CD14-positive monocyte (primary cell): ENCODE results near the gene GOLGA7B. TPM values are rescaled to one million over a fixed set of nuclear protein-coding genes. Genes with fewer than 3 reads are reported as not detected.

Experiments
- DNase-seq, 3 donors: peaks; one replicate each; pipeline ENCODE4 v3.0.0-alpha.2; 2011 to 2022
- H2AFZ ChIP-seq: 2 replicates; pipeline ENCODE4 v1.6.0; 2012; ENCODE audit warnings: mild to moderate bottlenecking, low read depth, low read length, inconsistent platforms; ENCODE audit not compliant: insufficient read depth, poor library complexity, severe bottlenecking
- H3K27ac ChIP-seq, 2 donors: 1 replicate in 1 of 2; 2 replicates in 1 of 2; pipeline ENCODE4 v1.5.1; 2012 to 2013; ENCODE audit warnings: low read length in 2 of 2, control low read depth in 1 of 2, inconsistent platforms in 1 of 2, low read depth in 1 of 2, mild to moderate bottlenecking in 1 of 2
- H3K27me3 ChIP-seq, 2 donors: one replicate each; pipeline versions ENCODE4 v1.6.0 to v1.6.1; 2011 to 2013; ENCODE audit warnings: low read length in 2 of 2; ENCODE audit not compliant: control insufficient read depth in 2 of 2, insufficient read depth in 2 of 2
- H3K36me3 ChIP-seq, 2 donors: replicated peaks in 1 of 2; 1 replicate in 1 of 2; 2 replicates in 1 of 2; pipeline versions ENCODE4 v1.5.1 to v1.6.1; 2012 to 2013; ENCODE audit warnings: low read length in 2 of 2, control low read depth in 1 of 2, inconsistent platforms in 1 of 2, mild to moderate bottlenecking in 1 of 2; ENCODE audit not compliant: insufficient read depth in 2 of 2, control insufficient read depth in 1 of 2
- H3K4me1 ChIP-seq, 2 donors: 1 replicate in 1 of 2; 2 replicates in 1 of 2; pipeline versions ENCODE4 v1.5.1 to v1.6.1; 2012 to 2013; ENCODE audit warnings: low read length in 2 of 2, control low read depth in 1 of 2, inconsistent platforms in 1 of 2, mild to moderate bottlenecking in 1 of 2, moderate library complexity in 1 of 2; ENCODE audit not compliant: insufficient read depth in 2 of 2, control insufficient read depth in 1 of 2
- H3K4me2 ChIP-seq: replicated peaks from 2 replicates; pipeline ENCODE3; 2012; ENCODE audit warnings: low read length, moderate library complexity, mild to moderate bottlenecking; ENCODE audit not compliant: poor library complexity, severe bottlenecking; ENCODE audit errors: extremely low read depth
- H3K4me3 ChIP-seq, 3 experiments: fragments of 200-600 bp in 1 of 3; sonication (generic) in 1 of 3; replicated peaks in 1 of 3; 1 replicate in 2 of 3; 2 replicates in 1 of 3; pipeline ENCODE4 v1.5.1; 2011 to 2013; ENCODE audit warnings: low read length in 3 of 3, mild to moderate bottlenecking in 3 of 3, control low read depth in 2 of 3, low read depth in 2 of 3, inconsistent platforms in 1 of 3, moderate library complexity in 1 of 3
- H3K79me2 ChIP-seq: 2 replicates; pipeline ENCODE4 v1.6.0; 2012; ENCODE audit warnings: mild to moderate bottlenecking, control low read depth, inconsistent platforms, low read length, moderate library complexity; ENCODE audit not compliant: insufficient read depth
- H3K9ac ChIP-seq: 2 replicates; pipeline ENCODE4 v1.6.0; 2017; ENCODE audit warnings: low read length, mild to moderate bottlenecking; ENCODE audit not compliant: insufficient read depth, poor library complexity, severe bottlenecking
- H3K9me3 ChIP-seq, 2 donors: replicated peaks in 1 of 2; 1 replicate in 1 of 2; 2 replicates in 1 of 2; pipeline versions ENCODE4 v1.5.1 to v1.6.1; 2012 to 2013; ENCODE audit warnings: low read length in 2 of 2, control low read depth in 1 of 2; ENCODE audit not compliant: control insufficient read depth in 1 of 2, insufficient read depth in 1 of 2
- H4K20me1 ChIP-seq: 2 replicates; pipeline ENCODE4 v1.6.0; 2012; ENCODE audit warnings: mild to moderate bottlenecking, low read length, control low read depth, moderate library complexity; ENCODE audit not compliant: insufficient read depth
- H3K27ac Mint-ChIP-seq, 7 donors: one replicate each; pipeline ENCODE4 v1.8.0; 2020; ENCODE audit warnings: mild to moderate bottlenecking in 7 of 7, mixed read lengths in 7 of 7, moderate library complexity in 6 of 7, inconsistent platforms in 2 of 7
- H3K27me3 Mint-ChIP-seq, 3 donors: one replicate each; pipeline ENCODE4 v1.8.0; 2021 to 2022; ENCODE audit warnings: low read depth in 3 of 3, mild to moderate bottlenecking in 3 of 3, mixed read lengths in 3 of 3, moderate library complexity in 3 of 3, inconsistent platforms in 1 of 3
- H3K36me3 Mint-ChIP-seq, 2 donors: one replicate each; pipeline ENCODE4 v1.8.0; 2020; ENCODE audit warnings: mixed read lengths in 2 of 2, inconsistent platforms in 1 of 2, mild to moderate bottlenecking in 1 of 2
- H3K4me1 Mint-ChIP-seq: one replicate; pipeline ENCODE4 v1.8.0; 2020; ENCODE audit warnings: mild to moderate bottlenecking, mixed read lengths
- H3K4me3 Mint-ChIP-seq, 2 donors: one replicate each; pipeline ENCODE4 v1.8.0; 2020; ENCODE audit warnings: mild to moderate bottlenecking in 2 of 2, mixed read lengths in 2 of 2, moderate library complexity in 1 of 2
- H3K9me3 Mint-ChIP-seq, 7 donors: one replicate each; pipeline ENCODE4 v1.8.0; 2020 to 2022; ENCODE audit warnings: mixed read lengths in 7 of 7, mild to moderate bottlenecking in 6 of 7, moderate library complexity in 6 of 7, inconsistent platforms in 2 of 7
- CTCF ChIP-seq: fragments of 200-600 bp; IDR thresholded peaks from one replicate; pipeline ENCODE4 v1.8.0; 2022; ENCODE audit warnings: antibody characterized with exemption, mild to moderate bottlenecking
- WGBS: methylation state at CpG from one replicate; pipeline ENCODE4 v1.1.5; 2013; ENCODE audit warnings: missing lambda C conversion rate; ENCODE audit not compliant: insufficient coverage; 5-methylcytosine and 5-hydroxymethylcytosine counted together
- intact Hi-C, 2 donors: fragments of 100-400 bp; cut with micrococcal nuclease; formaldehyde crosslinking; loops; one replicate each; pipeline versions ENCODE4 v1.15.0 to v1.15.1; 2023
- polyA plus RNA-seq, 3 donors: library from polyadenylated mRNA; depleted of rRNA in 1 of 3; unstranded in 2 of 3; stranded (reverse) in 1 of 3; fragments of 300-500 nt in 2 of 3; fragments of >200 nt in 1 of 3; fragmentation: Illumina TruSeq in 2 of 3; gene quantifications; 1 replicate in 2 of 3; 2 replicates in 1 of 3; pipeline ENCODE4 v1.2.3, GENCODE V29; 2012 to 2021

GOLGA7B gene
- polyA plus RNA-seq, 3 donors, result 0.03 TPM; not detected in 2

GRCh38 chr10:97863808-97864207, 14.2 kb downstream of the GOLGA7B start:
- intact Hi-C loops, result no loop called here
- Mint-ChIP-seq H3K36me3 (no peaks in the 10 kb centered on the region), H3K4me1 (peaks cover 1% of the 10 kb centered on the region), H3K27ac (no peak overlapping the region), H3K4me3 (no peak overlapping the region), H3K27me3 (peaks cover 2 to 8% (median 7%) of the 10 kb centered on the region in 3 donors), H3K9me3 (no peaks in the 10 kb centered on the region)
- H2AFZ ChIP-seq, result no peak overlapping the region
- no peaks in the 10 kb centered on the region for H3K79me2 ChIP-seq
- no peak overlapping the region for H3K4me2 ChIP-seq
- H3K9me3 ChIP-seq, result no peaks in the 10 kb centered on the region
- no peaks in the 10 kb centered on the region for H3K36me3 ChIP-seq
- no peak overlapping the region for H3K27ac ChIP-seq
- no peak overlapping the region for H3K4me3 ChIP-seq
- H4K20me1 ChIP-seq, result no peaks in the 10 kb centered on the region
- no peaks in the 10 kb centered on the region for H3K27me3 ChIP-seq
- no peak for DNase-seq
- 96% methylated on average over 9 of the region's 11 CpGs for WGBS
- TF ChIP-seq CTCF, result no peak
- H3K4me1 ChIP-seq, result no peaks in the 10 kb centered on the region
- no peak overlapping the region for H3K9ac ChIP-seq

- WGBS, result 80% methylated on average over 14 of the region's 18 CpGs
- peaks cover 2 to 17% (median 10%) of the 10 kb centered on the region in 3 donors for H3K27me3 Mint-ChIP-seq
- H4K20me1 ChIP-seq, result no peaks in the 10 kb centered on the region
Observed at GRCh38 chr10:97865488-97865887, 15.8 kb downstream of the GOLGA7B start.

More at GRCh38 chr10:97865488-97865887, 15.8 kb downstream of the GOLGA7B start:
- Histone ChIP-seq H3K4me1 (peaks cover 3 to 6% of the 10 kb centered on the region in 2 donors), H2AFZ (no peak overlapping the region), H3K27ac (no peak overlapping the region), H3K27me3 (no peaks in the 10 kb centered on the region), H3K36me3 (no peaks in the 10 kb centered on the region), H3K9me3 (no peaks in the 10 kb centered on the region), H3K4me2 (no peak overlapping the region), H3K79me2 (no peaks in the 10 kb centered on the region), H3K9ac (no peak overlapping the region), H3K4me3 (no peak overlapping the region)
- Mint-ChIP-seq H3K36me3 (no peaks in the 10 kb centered on the region), H3K4me3 (no peak overlapping the region), H3K9me3 (no peaks in the 10 kb centered on the region), H3K4me1 (peaks cover 10% of the 10 kb centered on the region), H3K27ac (no peak overlapping the region)
- intact Hi-C loops, result loop anchor here in 1 of 2 donors (5.0 kb wide), 1 partner anchor 73 kb away; no protein-coding TSS in a partner anchor
- DNase-seq, result no peak
- no peak for TF ChIP-seq CTCF
